GM12865 (cell line): Measurements from ENCODE around the gene DCAF15.

ENCODE experiments used
- DNase-seq: peaks from one replicate; pipeline ENCODE4 v3.0.0; 2010; ENCODE audit warnings: low read depth
- H3K4me3 ChIP-seq: 2 replicates; pipeline ENCODE4 v1.5.1; 2011; ENCODE audit warnings: mild to moderate bottlenecking, low read depth, low read length, control low read depth
- TF ChIP-seq, protein P1 (sequence below): IDR thresholded peaks from 2 replicates; pipeline ENCODE4 v1.5.1; 2011; ENCODE audit warnings: low read length, control low read depth, low read depth, inconsistent platforms; ENCODE audit not compliant: insufficient read depth; ENCODE audit errors: missing control alignments

Gene DCAF15

DNA sequence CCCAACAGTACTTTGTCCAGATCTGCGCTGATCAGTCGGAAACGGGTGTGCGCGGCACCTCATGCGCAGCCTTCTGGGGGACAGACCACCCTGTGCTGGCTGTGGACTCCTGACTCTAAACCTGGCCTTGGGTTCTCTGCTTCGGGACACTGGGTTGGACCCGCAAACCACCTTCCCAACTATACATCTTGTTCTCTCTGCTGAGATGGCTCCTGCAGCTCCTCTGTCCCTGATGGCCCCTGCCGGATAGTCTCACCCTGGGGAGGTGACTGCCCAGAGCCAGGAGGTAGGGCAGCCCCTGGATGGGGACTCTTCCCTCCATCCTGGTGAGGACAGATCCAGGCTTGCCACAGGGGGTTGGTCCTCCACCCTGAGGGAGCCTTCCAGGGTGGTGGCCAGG is 30.5 kb downstream of the DCAF15 start:
- DNase-seq: no peak
- TF ChIP-seq, protein P1, sequence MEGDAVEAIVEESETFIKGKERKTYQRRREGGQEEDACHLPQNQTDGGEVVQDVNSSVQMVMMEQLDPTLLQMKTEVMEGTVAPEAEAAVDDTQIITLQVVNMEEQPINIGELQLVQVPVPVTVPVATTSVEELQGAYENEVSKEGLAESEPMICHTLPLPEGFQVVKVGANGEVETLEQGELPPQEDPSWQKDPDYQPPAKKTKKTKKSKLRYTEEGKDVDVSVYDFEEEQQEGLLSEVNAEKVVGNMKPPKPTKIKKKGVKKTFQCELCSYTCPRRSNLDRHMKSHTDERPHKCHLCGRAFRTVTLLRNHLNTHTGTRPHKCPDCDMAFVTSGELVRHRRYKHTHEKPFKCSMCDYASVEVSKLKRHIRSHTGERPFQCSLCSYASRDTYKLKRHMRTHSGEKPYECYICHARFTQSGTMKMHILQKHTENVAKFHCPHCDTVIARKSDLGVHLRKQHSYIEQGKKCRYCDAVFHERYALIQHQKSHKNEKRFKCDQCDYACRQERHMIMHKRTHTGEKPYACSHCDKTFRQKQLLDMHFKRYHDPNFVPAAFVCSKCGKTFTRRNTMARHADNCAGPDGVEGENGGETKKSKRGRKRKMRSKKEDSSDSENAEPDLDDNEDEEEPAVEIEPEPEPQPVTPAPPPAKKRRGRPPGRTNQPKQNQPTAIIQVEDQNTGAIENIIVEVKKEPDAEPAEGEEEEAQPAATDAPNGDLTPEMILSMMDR: no peak
- no peak overlapping the region for H3K4me3 ChIP-seq

DNA sequence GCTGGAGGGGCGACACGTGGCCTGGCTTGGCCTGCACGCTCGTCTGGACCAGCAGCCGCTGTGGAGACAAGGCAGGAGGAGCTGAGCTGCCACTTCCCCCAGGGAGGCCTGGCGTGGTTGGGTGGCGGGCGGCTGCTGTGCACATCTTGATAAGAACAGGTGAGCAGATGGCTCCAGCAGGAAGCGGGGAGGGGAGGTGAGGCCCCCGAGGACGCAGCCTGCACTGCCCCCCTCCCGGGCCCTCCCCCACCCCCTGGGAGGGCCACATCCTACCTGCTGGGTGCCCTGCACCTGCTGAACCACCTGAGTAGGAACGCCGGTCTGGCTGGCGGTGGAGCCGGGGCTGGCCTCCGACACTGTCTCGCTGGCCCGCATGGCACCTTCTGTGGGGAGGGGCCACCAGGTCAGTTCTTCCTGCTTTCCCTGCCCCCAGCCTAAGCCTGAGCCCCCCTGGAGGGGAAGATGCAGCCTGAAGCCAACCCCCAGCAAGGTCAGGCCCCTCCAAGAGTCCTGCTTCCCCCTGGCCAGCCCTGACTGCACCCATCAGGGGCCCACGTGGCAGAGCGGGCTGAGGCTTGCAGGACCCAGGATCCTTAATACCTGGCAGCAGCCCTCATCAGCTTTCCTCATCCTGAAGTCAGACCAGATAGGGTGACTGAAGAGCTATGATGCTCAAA is 31.0 kb downstream of the DCAF15 start:
- H3K4me3 ChIP-seq: no peak overlapping the region
- TF ChIP-seq, protein P1: no peak
- DNase-seq: no peak

- TF ChIP-seq, protein P1: no peak
- no peak for DNase-seq
- no peak overlapping the region for H3K4me3 ChIP-seq
Observed at GRCh38 chr19:13984186-13984585, 31.9 kb downstream of the DCAF15 start.

DNA sequence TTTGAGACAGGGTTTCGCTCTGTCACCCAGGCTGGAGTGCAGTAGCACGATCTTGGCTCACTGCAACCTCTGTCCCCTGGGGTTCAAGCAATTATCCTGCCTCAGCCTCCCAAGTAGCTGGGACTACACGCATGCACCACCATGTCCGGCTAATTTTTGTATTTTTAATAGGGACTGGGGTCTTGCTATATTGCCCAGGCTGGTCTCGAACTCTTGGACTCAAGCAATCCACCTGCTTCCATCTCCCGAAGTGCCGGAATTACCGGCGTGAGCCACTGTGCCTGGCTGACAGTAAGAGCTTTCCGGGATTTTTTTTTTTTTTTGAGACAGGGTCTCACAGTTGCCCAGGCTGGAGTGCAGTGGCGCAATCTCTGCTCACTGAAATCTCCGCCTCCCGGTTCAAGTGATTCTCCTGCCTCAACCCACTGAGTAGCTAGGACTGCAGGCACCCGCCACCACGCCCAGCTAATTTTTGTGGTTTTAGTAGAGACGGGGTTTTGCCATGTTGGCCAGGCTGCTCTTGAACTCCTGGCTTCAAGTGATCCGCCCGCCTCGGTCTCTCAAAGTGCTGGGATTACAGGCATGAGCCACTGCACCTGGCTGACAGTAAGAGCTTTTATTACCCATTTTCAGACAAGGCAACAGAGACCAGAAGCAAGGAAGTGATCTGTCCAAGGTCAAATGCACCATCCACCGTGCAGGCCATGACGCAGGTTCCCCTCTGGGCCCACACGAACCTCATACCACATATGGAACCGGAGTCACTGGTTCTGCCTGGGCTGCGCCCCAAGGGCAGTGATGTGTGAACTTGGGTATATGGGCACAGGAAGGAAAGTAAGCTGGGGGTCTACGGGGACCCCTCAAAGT is 32.8 kb downstream of the DCAF15 start:
- TF ChIP-seq, protein P1: no peak
- no peak overlapping the region for H3K4me3 ChIP-seq
- no peak for DNase-seq

DNA sequence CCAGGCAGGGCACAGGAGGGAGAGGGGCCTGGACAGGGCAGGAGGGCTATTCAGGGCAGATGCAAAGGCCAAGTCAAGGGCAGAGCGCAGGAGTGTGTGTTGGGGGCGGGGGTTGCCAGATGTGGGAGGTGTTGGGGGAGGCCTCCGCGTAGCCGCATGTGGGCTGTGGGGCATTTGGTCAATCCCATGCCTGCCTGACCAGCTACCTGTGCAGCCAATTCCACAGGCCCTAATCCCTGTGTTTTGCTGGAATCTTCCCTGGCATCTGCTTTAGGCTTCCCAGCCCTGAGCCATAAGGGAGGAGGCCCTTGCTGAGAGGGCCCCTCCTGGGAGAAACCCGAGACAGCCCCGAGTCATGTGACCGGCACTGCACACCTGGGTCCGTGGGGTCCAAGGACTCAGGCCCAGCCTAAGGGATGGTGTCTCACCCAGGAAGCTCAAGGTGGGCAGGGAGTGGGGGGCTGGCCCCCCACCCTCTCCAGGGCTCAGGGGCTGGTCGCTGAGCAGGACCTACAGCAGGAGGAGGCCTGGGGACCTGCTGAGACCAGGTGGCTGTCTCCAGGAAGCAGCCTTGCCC is 33.5 kb downstream of the DCAF15 start:
- TF ChIP-seq, protein P1: no peak
- DNase-seq: no peak
- H3K4me3 ChIP-seq: peak overlapping the region; percentile 27

DNA sequence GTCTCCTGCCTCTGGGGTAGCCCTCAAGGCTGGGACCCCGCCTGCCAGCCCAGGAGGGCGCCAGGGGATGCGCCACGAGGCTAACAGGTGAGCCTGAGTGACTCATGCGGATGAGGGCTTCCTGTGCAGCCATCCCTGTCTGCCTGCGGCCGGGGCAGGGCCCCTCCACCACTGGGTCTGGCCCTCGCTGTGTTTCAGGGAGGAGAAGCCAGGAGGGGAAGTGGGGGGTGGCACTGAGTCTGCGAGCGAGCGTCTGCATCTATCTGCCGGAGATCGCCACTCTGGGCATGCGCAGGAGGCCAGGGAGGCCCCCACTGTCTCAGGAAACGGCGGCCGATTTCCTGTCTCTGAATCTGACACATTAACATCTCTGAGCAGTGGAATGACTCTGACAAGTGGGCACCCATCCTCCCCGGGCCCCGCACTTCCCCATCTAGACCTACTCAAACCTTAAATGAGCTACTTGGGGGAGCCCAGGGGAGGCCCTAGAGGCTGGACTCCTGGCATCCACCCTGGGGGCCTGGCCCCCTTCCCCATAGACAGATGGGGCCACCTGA is 34.1 kb downstream of the DCAF15 start:
- DNase-seq: peak; percentile 98
- TF ChIP-seq, protein P1: no peak
- peak overlapping the region; percentile 45 for H3K4me3 ChIP-seq
